Brain microvascular endothelial cell (primary cell): Measurements from ENCODE around the gene INPP4B.

Experiments used
- DNase-seq: peaks from one replicate; pipeline ENCODE4 v3.0.0-alpha.2; 2020
- H3K27ac ChIP-seq: fragments of 250-450 bp; sonication (Bioruptor Pico); 2 replicates; pipeline ENCODE4 v1.5.1; 2020; ENCODE audit warnings: mild to moderate bottlenecking, moderate library complexity
- H3K27me3 ChIP-seq: fragments of 250-450 bp; sonication (Bioruptor Pico); replicated peaks from 2 replicates; pipeline ENCODE4 v1.5.1; 2020; ENCODE audit warnings: mild to moderate bottlenecking
- H3K36me3 ChIP-seq: fragments of 250-450 bp; sonication (Bioruptor Pico); replicated peaks from 2 replicates; pipeline ENCODE4 v1.5.1; 2020; ENCODE audit warnings: mild to moderate bottlenecking
- H3K4me3 ChIP-seq: 2 replicates; pipeline ENCODE4 v1.5.1; 2011; ENCODE audit warnings: low read depth, mild to moderate bottlenecking, control low read depth, low read length, moderate library complexity
- in situ Hi-C: cut with HindIII; loops from 2 replicates; pipeline ENCODE4 v1.10.0; 2017; ENCODE audit warnings: low sequenced_read_pairs, low pct_ligation_motif_present
- TF ChIP-seq, protein P1 (sequence below): IDR thresholded peaks from 2 replicates; pipeline ENCODE4 v1.5.1; 2011; ENCODE audit warnings: low read depth, mild to moderate bottlenecking, moderate library complexity, low read length, control low read depth, inconsistent platforms; ENCODE audit errors: missing control alignments

Gene INPP4B

GRCh38 chr4:142752202-142752786, 93.8 kb downstream of the INPP4B start:
- in situ Hi-C loops, result no loop called here
- TF ChIP-seq, protein P1, sequence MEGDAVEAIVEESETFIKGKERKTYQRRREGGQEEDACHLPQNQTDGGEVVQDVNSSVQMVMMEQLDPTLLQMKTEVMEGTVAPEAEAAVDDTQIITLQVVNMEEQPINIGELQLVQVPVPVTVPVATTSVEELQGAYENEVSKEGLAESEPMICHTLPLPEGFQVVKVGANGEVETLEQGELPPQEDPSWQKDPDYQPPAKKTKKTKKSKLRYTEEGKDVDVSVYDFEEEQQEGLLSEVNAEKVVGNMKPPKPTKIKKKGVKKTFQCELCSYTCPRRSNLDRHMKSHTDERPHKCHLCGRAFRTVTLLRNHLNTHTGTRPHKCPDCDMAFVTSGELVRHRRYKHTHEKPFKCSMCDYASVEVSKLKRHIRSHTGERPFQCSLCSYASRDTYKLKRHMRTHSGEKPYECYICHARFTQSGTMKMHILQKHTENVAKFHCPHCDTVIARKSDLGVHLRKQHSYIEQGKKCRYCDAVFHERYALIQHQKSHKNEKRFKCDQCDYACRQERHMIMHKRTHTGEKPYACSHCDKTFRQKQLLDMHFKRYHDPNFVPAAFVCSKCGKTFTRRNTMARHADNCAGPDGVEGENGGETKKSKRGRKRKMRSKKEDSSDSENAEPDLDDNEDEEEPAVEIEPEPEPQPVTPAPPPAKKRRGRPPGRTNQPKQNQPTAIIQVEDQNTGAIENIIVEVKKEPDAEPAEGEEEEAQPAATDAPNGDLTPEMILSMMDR, result no peak
- Histone ChIP-seq H3K27me3 (no peaks in the 10 kb centered on the region), H3K27ac (no peak overlapping the region), H3K4me3 (no peak overlapping the region), H3K36me3 (no peaks in the 10 kb centered on the region)
- no peak for DNase-seq

DNA sequence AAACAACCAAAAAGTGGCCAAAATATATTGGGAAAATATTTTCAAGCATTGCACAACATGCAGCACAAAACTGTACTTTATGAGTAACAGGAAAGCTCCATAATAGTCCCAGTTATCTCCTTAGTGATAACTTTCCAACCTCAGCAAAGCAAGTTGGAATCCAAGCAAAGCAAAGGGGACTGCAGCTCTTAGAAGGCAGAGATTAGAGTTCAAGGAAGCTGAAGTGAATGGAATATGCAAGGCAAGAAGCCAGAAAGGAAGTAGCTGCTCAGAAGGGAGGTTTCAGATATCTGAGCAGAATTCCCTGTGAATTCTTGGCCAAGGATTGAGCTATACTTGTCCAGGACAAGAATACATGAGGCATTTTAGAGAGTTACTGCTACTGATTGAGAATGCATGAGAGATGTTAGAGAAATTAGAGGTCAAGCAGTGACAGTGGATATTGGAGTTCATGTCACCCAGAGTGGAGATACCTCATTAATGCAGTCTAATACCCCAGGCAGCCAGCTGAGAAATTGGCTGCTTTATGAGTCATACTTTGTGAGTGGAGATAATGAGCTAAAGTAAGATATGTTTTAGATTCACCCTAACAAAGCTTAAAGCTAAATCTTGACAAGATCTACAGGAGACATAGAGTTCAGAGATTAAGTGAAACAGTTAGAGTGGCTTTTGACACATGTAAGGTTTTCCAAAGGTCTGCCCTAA, 102.8 kb downstream of the INPP4B start:
- Histone ChIP-seq H3K27me3 (no peaks in the 10 kb centered on the region), H3K36me3 (no peaks in the 10 kb centered on the region), H3K4me3 (no peak overlapping the region), H3K27ac (no peak overlapping the region)
- in situ Hi-C loops, result no loop called here
- TF ChIP-seq, protein P1, result no peak
- peak; percentile 58 for DNase-seq

DNA sequence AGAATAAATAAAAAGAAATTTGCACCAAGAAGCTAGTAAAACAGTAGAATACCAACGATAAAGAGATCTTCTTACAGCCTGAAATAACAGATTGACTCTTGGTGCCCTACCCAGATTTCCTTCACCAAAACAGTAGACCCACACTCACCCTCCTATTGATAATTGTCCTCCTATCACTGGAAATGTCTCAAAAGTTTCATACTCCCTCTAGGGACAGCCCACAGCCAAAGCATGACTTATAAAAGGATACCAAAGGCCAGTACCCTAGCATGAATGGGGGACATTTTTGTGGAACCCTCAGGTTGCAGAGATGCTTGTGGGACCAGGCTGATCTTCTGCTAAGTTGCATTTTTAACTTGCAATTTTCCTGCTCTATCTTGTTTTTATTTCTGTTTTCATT, 104.1 kb downstream of the INPP4B start:
- Histone ChIP-seq H3K27ac (no peak overlapping the region), H3K4me3 (no peak overlapping the region), H3K36me3 (no peaks in the 10 kb centered on the region), H3K27me3 (no peaks in the 10 kb centered on the region)
- TF ChIP-seq, protein P1, result peak; percentile 33
- no peak for DNase-seq
- in situ Hi-C loops, result no loop called here

GRCh38 chr4:142728233-142728632, 117.9 kb downstream of the INPP4B start:
- no peak for DNase-seq

GRCh38 chr4:142727149-142727548, 119.0 kb downstream of the INPP4B start:
- no peak overlapping the region for H3K4me3 ChIP-seq
- H3K27me3 ChIP-seq, result no peaks in the 10 kb centered on the region
- DNase-seq, result no peak
- in situ Hi-C loops, result no loop called here
- H3K27ac ChIP-seq, result no peak overlapping the region
- no peaks in the 10 kb centered on the region for H3K36me3 ChIP-seq
- TF ChIP-seq, protein P1, result no peak

More at GRCh38 chr4:142728233-142728632, 117.9 kb downstream of the INPP4B start:
- TF ChIP-seq, protein P1, result no peak
- in situ Hi-C loops, result no loop called here
- no peaks in the 10 kb centered on the region for H3K36me3 ChIP-seq
- H3K27me3 ChIP-seq, result no peaks in the 10 kb centered on the region
- H3K27ac ChIP-seq, result no peak overlapping the region
- H3K4me3 ChIP-seq, result no peak overlapping the region

DNA sequence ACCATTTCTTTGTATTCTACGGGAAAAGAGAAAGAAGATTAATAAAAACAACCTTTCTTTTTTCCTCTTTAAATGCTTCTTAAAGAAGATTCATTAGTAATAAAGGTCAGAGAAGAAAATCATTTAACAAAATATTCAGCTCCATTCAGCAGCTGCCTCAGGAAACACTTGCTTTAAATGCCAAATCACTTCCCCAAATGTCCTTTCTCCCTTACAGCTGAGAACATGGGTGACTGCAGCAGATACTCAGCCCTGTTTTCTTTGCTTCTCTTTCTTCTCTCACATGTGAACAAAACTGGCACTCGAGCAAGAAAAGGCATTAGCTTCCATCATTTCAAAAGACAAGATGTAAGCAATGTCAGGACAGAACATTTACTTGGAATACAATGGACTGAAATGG, 120.2 kb downstream of the INPP4B start:
- no peak overlapping the region for H3K27ac ChIP-seq
- no peaks in the 10 kb centered on the region for H3K27me3 ChIP-seq
- no peak overlapping the region for H3K4me3 ChIP-seq
- in situ Hi-C loops, result no loop called here
- H3K36me3 ChIP-seq, result no peaks in the 10 kb centered on the region
- DNase-seq, result no peak
- TF ChIP-seq, protein P1, result no peak
